HepG2 (cell line): ENCODE measurements around the gene TRA2B. TPM values are rescaled to one million over a fixed set of nuclear protein-coding genes. Genes with fewer than 3 reads are reported as not detected.

Experiments
- ARHGAP35 ChIP-seq: sonication (generic); formaldehyde crosslinking; IDR thresholded peaks from 2 replicates; pipeline ENCODE4 v1.9.0; 2022; ENCODE audit warnings: mild to moderate bottlenecking, inconsistent platforms, moderate library complexity, missing genetic modification reagents, borderline replicate concordance
- GABPB1 ChIP-seq: IDR thresholded peaks from 2 replicates; pipeline ENCODE4 v1.6.1; 2016; ENCODE audit warnings: mild to moderate bottlenecking, missing genetic modification reagents, moderate library complexity, missing compliant biosample characterization
- GATAD2A ChIP-seq: IDR thresholded peaks from 2 replicates; pipeline ENCODE4 v1.6.1; 2016
- GRHL1 ChIP-seq: sonication (generic); formaldehyde crosslinking; conservative IDR thresholded peaks from 2 replicates; pipeline ENCODE4 v1.8.0; 2022; ENCODE audit warnings: missing genetic modification reagents
- PBX2 ChIP-seq: IDR thresholded peaks from 2 replicates; pipeline ENCODE4 v1.6.1; 2016; ENCODE audit warnings: control low read depth
- RFXAP ChIP-seq: sonication (generic); formaldehyde crosslinking; IDR thresholded peaks from 2 replicates; pipeline ENCODE4 v1.4.0; 2020; ENCODE audit warnings: missing genetic modification reagents, borderline replicate concordance
- STAT6 ChIP-seq: sonication (generic); formaldehyde crosslinking; IDR thresholded peaks from 2 replicates; pipeline ENCODE4 v1.4.0; 2020; ENCODE audit warnings: missing genetic modification reagents, mild to moderate bottlenecking, borderline replicate concordance
- THYN1 ChIP-seq: sonication (generic); formaldehyde crosslinking; IDR thresholded peaks from 2 replicates; pipeline ENCODE4 v1.8.1; 2023; ENCODE audit warnings: low read depth, mild to moderate bottlenecking, moderate library complexity, missing genetic modification reagents, borderline replicate concordance
- ZBTB2 ChIP-seq: sonication (generic); formaldehyde crosslinking; IDR thresholded peaks from 2 replicates; pipeline ENCODE4 v1.8.0; 2022; ENCODE audit warnings: low read depth, missing genetic modification reagents
- ZBTB8A ChIP-seq: sonication (generic); formaldehyde crosslinking; IDR thresholded peaks from 2 replicates; pipeline ENCODE4 v1.4.0; 2020; ENCODE audit warnings: mild to moderate bottlenecking, low read depth, missing genetic modification reagents, borderline replicate concordance
- ZFP36L1 ChIP-seq: sonication (generic); formaldehyde crosslinking; IDR thresholded peaks from 2 replicates; pipeline ENCODE4 v1.8.0; 2022; ENCODE audit warnings: mild to moderate bottlenecking, missing genetic modification reagents, moderate library complexity
- ZNF235 ChIP-seq: sonication (generic); formaldehyde crosslinking; IDR thresholded peaks from 2 replicates; pipeline ENCODE4 v1.8.1; 2023; ENCODE audit warnings: mild to moderate bottlenecking, missing genetic modification reagents, borderline replicate concordance
- ZNF263 ChIP-seq: sonication (generic); formaldehyde crosslinking; IDR thresholded peaks from 2 replicates; pipeline ENCODE4 v1.4.0; 2020; ENCODE audit warnings: missing genetic modification reagents
- ZNF326 ChIP-seq: sonication (generic); formaldehyde crosslinking; IDR thresholded peaks from 2 replicates; pipeline ENCODE4 v1.4.0; 2020; ENCODE audit warnings: missing genetic modification reagents, borderline replicate concordance
- ZNF660 ChIP-seq: sonication (generic); formaldehyde crosslinking; IDR thresholded peaks from 2 replicates; pipeline ENCODE4 v1.5.1; 2020; ENCODE audit warnings: mild to moderate bottlenecking, low read depth, missing genetic modification reagents, borderline replicate concordance
- ZNF790 ChIP-seq: sonication (generic); formaldehyde crosslinking; IDR thresholded peaks from 2 replicates; pipeline ENCODE4 v1.8.0; 2022; ENCODE audit warnings: missing genetic modification reagents, mild to moderate bottlenecking, borderline replicate concordance
- ZSCAN29 ChIP-seq: sonication (generic); formaldehyde crosslinking; conservative IDR thresholded peaks from 2 replicates; pipeline ENCODE4 v1.4.0; 2020; ENCODE audit warnings: mild to moderate bottlenecking, missing genetic modification reagents
- polyA plus RNA-seq, 8 experiments: library from polyadenylated mRNA; depleted of rRNA in 3 of 8; stranded (reverse) in 7 of 8; unstranded in 1 of 8; fragments of >200 nt; fragmentation: Illumina TruSeq in 4 of 8; extraction: Trizol in 4 of 8; gene quantifications; 2 replicates each; pipeline versions ENCODE4 v1.2.1 to v1.2.3, GENCODE V29; 2011 to 2016; ENCODE audit warnings: low read depth in 4 of 8, missing spikeins in 1 of 8, mixed read lengths in 1 of 8; ENCODE audit not compliant: insufficient read depth in 1 of 8
- total RNA-seq, 5 experiments: library from RNA; depleted of rRNA; stranded (reverse); fragments of >200 nt; fragmentation: Illumina TruSeq; extraction: Trizol; gene quantifications; 2 replicates each; pipeline ENCODE4 v1.2.3, GENCODE V29; 2016; ENCODE audit warnings: low read depth in 1 of 5
- TF ChIP-seq, protein P1 (sequence below): IDR thresholded peaks from 2 replicates; pipeline ENCODE4 v1.6.1; 2012; ENCODE audit warnings: low read length, improper control_type of control experiment

The TRA2B gene
- total and polyA plus RNA-seq, 2 of the 13 experiments (the other 11 are each of a cell fraction or from before 2014, with no cell fraction given), result 105 to 241 TPM

GRCh38 chr3:185983495-185984141 lies 45.8 kb upstream of the TRA2B start (continued):
- TF ChIP-seq PBX2 (CRISPR knock-in tag) (no peak), ZBTB8A (CRISPR knock-in tag) (no peak), ZNF235 (CRISPR knock-in tag) (no peak), ZSCAN29 (CRISPR knock-in tag) (no peak), ZNF263 (CRISPR knock-in tag) (peak; percentile 89), ZNF790 (CRISPR knock-in tag) (no peak), ZBTB2 (CRISPR knock-in tag) (no peak), ZNF660 (CRISPR knock-in tag) (no peak), GATAD2A (0 out of 2 replicates have a peak, but pooled peaks have one; percentile 24), ZFP36L1 (CRISPR knock-in tag) (no peak), ZNF326 (CRISPR knock-in tag) (no peak), STAT6 (CRISPR knock-in tag) (no peak), RFXAP (CRISPR knock-in tag) (0 out of 2 replicates have a peak, but pooled peaks have one; percentile 22), GRHL1 (CRISPR knock-in tag) (no peak), THYN1 (CRISPR knock-in tag) (no peak), GABPB1 (CRISPR knock-in tag) (no peak), ARHGAP35 (CRISPR knock-in tag) (no peak)
- TF ChIP-seq, protein P1, sequence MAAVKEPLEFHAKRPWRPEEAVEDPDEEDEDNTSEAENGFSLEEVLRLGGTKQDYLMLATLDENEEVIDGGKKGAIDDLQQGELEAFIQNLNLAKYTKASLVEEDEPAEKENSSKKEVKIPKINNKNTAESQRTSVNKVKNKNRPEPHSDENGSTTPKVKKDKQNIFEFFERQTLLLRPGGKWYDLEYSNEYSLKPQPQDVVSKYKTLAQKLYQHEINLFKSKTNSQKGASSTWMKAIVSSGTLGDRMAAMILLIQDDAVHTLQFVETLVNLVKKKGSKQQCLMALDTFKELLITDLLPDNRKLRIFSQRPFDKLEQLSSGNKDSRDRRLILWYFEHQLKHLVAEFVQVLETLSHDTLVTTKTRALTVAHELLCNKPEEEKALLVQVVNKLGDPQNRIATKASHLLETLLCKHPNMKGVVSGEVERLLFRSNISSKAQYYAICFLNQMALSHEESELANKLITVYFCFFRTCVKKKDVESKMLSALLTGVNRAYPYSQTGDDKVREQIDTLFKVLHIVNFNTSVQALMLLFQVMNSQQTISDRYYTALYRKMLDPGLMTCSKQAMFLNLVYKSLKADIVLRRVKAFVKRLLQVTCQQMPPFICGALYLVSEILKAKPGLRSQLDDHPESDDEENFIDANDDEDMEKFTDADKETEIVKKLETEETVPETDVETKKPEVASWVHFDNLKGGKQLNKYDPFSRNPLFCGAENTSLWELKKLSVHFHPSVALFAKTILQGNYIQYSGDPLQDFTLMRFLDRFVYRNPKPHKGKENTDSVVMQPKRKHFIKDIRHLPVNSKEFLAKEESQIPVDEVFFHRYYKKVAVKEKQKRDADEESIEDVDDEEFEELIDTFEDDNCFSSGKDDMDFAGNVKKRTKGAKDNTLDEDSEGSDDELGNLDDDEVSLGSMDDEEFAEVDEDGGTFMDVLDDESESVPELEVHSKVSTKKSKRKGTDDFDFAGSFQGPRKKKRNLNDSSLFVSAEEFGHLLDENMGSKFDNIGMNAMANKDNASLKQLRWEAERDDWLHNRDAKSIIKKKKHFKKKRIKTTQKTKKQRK, result no peak
